ENCODE measurements around the gene GTF3C5. TPM values are rescaled to one million over a fixed set of nuclear protein-coding genes. Genes with fewer than 3 reads are reported as not detected.
"Not testable (repeated sequence)": the region's sequence is repeated elsewhere in the genome, so short reads cannot be mapped to it uniquely, and the experiment has no call there.

The GTF3C5 gene
- total RNA-seq, 1 donor from 2014 or later = 25.9 TPM

DNA sequence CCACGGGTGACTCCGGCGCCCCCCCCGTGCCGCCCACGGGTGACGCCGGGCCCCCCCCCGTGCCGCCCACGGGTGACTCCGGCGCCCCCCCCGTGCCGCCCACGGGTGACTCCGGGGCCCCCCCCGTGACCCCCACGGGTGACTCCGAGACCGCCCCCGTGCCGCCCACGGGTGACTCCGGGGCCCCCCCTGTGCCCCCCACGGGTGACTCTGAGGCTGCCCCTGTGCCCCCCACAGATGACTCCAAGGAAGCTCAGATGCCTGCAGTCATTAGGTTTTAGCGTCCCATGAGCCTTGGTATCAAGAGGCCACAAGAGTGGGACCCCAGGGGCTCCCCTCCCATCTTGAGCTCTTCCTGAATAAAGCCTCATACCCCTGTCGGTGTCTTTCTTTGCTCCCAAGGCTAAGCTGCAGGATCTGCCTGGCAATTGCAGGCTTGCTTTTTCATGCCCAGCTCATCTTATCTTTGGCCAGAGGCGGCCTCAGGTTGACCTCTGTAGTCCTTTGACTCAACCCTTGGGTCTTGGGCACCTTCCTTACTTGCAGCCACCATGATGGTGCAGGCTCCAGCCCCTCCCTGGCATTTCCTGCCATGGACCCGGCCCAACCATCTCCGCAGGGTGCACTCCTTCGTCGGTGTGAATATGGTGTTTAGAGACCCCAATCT lies 40.8 kb downstream of the GTF3C5 start:
- no peak overlapping the region for H3K4me3 ChIP-seq

DNA sequence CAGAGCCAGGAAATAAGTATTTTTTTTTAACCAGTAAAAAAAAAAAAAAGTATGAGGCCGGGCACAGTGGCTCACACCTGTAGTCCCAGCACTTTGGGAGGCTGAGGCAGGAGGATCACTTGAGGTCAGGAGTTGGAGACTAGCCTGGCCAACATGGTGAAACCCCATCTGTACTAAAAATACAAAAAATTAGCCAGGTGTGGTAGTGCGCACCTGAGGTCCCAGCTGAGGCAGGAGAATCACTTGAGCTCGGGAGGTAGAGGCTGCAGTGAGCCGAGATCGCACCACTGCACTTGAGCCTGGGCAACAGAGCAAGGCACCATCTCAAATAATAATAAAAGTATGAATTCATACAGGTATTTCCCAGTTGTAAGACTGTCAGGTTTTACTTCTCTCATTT lies 41.4 kb downstream of the GTF3C5 start:
- DNase-seq (ENCODE audit: low spot score in 2 of 2); H3K4me3 ChIP-seq; H3K27ac ChIP-seq; H3K36me3 ChIP-seq; intact Hi-C loops (cut with DNase I); H3K9me3 ChIP-seq; H3K27me3 ChIP-seq; H3K4me1 ChIP-seq: not testable (repeated sequence)

More for the DNA sequence above, 40.8 kb downstream of the GTF3C5 start:
- Histone ChIP-seq H3K36me3 (no peaks in the 10 kb centered on the region), H3K27me3 (no peaks in the 10 kb centered on the region), H3K9me3 (no peaks in the 10 kb centered on the region), H3K4me1 (no peaks in the 10 kb centered on the region), H3K27ac (no peak overlapping the region)
- no peak for DNase-seq (ENCODE audit: low spot score in 2 of 2)
- TF ChIP-seq, protein P1, sequence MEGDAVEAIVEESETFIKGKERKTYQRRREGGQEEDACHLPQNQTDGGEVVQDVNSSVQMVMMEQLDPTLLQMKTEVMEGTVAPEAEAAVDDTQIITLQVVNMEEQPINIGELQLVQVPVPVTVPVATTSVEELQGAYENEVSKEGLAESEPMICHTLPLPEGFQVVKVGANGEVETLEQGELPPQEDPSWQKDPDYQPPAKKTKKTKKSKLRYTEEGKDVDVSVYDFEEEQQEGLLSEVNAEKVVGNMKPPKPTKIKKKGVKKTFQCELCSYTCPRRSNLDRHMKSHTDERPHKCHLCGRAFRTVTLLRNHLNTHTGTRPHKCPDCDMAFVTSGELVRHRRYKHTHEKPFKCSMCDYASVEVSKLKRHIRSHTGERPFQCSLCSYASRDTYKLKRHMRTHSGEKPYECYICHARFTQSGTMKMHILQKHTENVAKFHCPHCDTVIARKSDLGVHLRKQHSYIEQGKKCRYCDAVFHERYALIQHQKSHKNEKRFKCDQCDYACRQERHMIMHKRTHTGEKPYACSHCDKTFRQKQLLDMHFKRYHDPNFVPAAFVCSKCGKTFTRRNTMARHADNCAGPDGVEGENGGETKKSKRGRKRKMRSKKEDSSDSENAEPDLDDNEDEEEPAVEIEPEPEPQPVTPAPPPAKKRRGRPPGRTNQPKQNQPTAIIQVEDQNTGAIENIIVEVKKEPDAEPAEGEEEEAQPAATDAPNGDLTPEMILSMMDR (IDR thresholded peaks at IDR 0.05) = no peak
- intact Hi-C loops (cut with DNase I) = no loop called here

DNA sequence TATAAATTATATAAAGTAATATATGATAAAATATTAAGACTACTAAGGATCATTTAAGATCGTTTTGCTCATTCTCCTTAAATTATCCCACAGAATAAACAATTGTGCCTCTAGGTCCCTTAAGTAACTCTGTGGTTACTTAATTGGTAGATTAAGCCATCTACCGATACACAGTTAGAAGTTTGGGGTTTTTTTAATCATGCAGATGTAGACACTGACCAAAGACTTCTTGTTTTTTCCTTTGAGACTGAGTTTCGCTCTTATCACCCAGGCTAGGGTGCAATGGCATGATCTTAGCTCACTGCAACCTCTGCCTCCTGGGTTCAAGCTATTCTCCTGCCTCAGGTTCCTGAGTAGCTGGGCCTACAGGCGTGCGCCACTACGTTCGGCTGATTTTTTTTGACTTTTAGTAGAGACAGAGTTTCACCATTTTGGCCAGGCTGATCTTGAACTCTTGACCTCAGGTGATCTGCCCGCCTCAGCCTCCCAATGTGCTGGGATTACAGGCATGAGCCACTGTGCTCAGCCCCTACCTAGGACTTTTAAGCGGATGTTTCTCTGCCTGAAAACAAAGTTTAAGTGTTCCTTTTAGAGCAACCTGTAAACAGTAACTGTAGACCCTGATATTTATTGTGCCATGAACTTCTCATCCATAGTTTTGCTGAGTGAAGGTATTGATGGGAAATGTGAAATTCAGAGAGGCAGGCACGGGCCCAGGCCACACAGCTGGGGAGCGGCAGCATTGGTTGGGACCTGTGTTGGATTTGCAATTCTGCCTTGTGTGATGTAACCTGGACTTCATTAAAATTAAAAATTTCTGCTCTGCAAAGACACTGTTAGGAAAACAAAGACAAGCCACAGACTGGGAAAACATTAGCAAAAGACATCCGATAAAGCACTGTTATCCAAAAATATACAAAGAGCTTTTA lies 42.6 kb downstream of the GTF3C5 start:
- Histone ChIP-seq H3K27me3 (no peaks in the 10 kb centered on the region), H3K4me1 (no peaks in the 10 kb centered on the region), H3K36me3 (no peaks in the 10 kb centered on the region), H3K4me3 (no peak overlapping the region), H3K27ac (no peak overlapping the region), H3K9me3 (no peaks in the 10 kb centered on the region)
- DNase-seq (ENCODE audit: low spot score in 2 of 2) = no peak
- TF ChIP-seq, protein P1 (IDR thresholded peaks at IDR 0.05) = no peak
- intact Hi-C loops (cut with DNase I) = no loop called here

DNA sequence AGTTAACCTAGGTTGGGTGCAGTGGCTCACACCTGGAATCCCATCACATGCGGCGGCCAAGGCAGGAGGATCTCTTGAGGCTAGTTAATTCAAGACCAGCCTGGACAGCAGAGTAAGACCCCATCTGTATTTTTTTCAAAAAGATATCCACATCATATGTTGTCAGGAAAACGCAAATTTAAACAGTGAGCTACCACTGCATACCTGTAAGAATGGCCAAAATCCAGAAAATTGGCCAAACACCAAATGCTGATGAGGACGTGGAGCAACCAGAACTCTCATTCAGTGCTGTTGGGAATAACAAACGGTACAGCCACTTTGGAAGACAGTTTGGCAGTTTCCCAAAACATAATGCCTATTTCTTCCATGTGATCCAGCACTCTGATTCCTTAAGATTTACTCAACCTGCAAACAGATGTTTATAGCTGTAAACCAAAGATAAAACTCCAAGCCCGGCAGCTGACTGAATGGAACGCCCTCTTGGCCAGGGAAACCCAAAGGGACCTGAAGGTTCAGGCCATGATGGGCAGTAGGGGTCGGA lies 43.4 kb downstream of the GTF3C5 start:
- Histone ChIP-seq H3K4me1 (no peaks in the 10 kb centered on the region), H3K9me3 (no peaks in the 10 kb centered on the region), H3K36me3 (no peaks in the 10 kb centered on the region), H3K27ac (no peak overlapping the region), H3K4me3 (no peak overlapping the region), H3K27me3 (no peaks in the 10 kb centered on the region)
- TF ChIP-seq, protein P1 (IDR thresholded peaks at IDR 0.05) = no peak
- no peak for DNase-seq (ENCODE audit: low spot score in 2 of 2)
- intact Hi-C loops (cut with DNase I) = no loop called here

DNA sequence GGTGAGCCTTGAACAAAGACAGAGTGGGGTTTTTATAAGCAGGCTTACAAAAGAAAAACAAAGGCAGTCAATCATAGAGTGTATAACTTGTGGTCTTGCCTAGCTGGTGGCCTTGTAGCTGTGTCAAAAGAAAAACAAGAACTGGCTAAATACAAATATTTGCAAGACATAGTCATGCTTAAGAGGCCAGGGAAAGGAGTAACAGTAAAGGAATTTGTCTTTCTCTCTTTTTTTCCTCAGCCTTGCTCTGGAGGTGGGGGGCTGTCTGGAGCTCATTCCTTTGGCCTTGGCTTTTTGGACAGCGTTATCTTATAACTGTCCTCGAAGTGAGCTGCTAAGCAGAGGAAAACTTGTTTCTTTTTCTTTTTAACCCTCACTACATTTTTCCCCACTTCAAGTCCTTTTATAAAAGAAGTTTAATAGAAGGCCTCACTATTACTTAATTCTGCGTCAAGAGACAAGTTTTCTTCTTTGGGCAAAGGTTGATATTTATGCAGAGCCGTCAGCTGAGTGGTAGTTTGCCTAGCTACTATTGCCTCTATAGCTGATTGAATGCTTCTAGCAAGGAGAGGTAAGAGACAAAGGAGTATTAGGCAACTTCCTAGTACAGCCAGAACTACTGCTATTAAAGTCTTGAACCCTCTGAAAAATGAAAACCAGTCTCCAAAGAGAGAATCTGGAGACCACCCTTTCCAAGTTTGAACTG lies 45.3 kb downstream of the GTF3C5 start:
- TF ChIP-seq, protein P1 (IDR thresholded peaks at IDR 0.05) = no peak
- Histone ChIP-seq H3K27ac (no peak overlapping the region), H3K9me3 (no peaks in the 10 kb centered on the region), H3K27me3 (no peaks in the 10 kb centered on the region), H3K36me3 (no peaks in the 10 kb centered on the region), H3K4me1 (no peaks in the 10 kb centered on the region), H3K4me3 (no peak overlapping the region)
- no peak for DNase-seq (ENCODE audit: low spot score in 2 of 2)
- intact Hi-C loops (cut with DNase I) = no loop called here

Measured in ascending aorta (tissue), 2 donors.